ENCODE data around the gene RFX3.

DNA sequence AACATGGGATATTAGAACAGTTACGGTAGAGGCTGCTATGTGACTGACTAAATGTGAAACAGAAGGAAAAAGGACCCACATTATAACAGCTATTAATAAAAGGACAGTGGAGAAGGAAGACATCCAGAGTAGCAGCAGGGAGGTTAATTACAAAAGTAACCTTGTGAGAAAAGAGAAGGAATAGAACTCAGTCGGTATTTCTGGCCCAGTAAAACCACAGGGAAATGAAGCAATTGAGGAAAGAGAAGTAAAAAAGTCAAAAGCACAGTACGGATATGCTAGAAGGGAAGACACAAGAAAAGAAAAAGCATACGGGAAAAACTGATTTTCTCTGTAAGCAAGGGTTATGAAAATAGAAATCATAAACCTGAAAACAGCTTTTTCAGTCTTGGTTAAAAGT, 164.7 kb downstream of the RFX3 start:
- TF ChIP-seq, protein P1, sequence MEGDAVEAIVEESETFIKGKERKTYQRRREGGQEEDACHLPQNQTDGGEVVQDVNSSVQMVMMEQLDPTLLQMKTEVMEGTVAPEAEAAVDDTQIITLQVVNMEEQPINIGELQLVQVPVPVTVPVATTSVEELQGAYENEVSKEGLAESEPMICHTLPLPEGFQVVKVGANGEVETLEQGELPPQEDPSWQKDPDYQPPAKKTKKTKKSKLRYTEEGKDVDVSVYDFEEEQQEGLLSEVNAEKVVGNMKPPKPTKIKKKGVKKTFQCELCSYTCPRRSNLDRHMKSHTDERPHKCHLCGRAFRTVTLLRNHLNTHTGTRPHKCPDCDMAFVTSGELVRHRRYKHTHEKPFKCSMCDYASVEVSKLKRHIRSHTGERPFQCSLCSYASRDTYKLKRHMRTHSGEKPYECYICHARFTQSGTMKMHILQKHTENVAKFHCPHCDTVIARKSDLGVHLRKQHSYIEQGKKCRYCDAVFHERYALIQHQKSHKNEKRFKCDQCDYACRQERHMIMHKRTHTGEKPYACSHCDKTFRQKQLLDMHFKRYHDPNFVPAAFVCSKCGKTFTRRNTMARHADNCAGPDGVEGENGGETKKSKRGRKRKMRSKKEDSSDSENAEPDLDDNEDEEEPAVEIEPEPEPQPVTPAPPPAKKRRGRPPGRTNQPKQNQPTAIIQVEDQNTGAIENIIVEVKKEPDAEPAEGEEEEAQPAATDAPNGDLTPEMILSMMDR (conservative IDR thresholded peaks at IDR 0.05 in 1 of 2, IDR thresholded peaks at IDR 0.05 in 1 of 2; ENCODE audit: low read depth in 1 of 2, low read length in 2 of 2), result no peak
- no peak for TF ChIP-seq EZH2 (IDR thresholded peaks at IDR 0.05; ENCODE audit: low read length, missing control alignments)
